NCI-H2196 (cell line): Measurements from ENCODE around the gene ELMOD2.

Experiments used
- DNase-seq: peaks from one replicate; lab custom pipeline; 2025; ENCODE audit not compliant: unreplicated experiment; lab: John Stamatoyannopoulos, UW

Gene ELMOD2

DNA sequence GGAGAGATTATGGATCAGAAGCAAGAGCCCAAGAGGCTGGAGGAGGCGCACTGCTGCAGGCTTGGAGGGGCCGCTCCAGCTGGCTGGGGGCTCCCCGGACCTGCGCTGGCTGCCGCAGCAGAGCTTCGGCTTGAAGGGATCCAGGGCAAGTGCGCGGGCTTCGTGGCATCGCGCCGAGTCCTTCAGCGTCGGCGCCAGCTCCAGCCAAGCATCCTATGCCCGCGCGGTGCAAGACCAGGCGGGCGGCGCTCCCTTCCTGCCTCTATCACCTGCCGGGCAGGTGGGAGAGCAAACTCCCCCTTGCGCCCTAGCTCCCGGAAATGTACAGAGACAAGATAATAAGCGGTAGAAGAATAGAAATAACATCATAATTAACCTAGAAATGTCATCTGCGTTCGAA lies 55.3 kb downstream of the ELMOD2 start:
- no peak for DNase-seq

DNA sequence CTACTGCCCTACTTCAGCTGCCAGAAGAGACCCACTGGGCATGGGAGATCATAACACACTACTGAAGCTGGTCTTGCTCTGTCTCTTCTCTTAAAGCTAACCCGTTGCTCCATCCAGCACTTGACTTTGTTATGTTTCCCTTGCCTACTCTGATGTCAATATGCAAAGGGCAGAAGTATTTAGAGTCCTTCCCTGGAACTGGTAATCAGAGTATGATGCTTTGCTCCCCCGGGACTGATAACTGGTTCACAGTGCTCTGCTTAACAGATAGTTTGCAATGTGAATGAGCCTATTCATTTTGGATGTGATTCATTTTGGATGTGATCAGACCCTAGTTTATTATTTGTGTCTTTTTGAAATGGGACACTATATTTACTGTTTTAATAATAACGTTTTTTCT lies 57.1 kb downstream of the ELMOD2 start:
- DNase-seq: no peak

DNA sequence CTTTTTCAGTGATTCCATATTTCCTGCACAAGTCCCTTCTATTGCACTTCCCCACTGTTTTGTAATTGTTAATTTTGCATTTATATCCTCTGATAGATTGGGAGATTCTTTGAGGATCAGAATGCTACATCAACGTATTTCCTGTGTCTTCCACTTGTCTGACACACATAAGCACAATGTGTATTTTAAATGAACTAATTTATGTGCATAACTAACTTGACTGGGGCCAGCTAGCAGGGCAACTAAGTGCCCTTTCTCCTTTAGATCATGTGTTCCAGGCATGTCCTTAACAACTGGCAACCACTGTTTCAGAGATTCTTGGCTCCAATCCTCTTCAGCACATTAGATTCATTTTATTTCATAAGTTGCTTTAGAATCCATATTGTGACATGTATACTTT lies 60.5 kb downstream of the ELMOD2 start:
- no peak for DNase-seq

DNA sequence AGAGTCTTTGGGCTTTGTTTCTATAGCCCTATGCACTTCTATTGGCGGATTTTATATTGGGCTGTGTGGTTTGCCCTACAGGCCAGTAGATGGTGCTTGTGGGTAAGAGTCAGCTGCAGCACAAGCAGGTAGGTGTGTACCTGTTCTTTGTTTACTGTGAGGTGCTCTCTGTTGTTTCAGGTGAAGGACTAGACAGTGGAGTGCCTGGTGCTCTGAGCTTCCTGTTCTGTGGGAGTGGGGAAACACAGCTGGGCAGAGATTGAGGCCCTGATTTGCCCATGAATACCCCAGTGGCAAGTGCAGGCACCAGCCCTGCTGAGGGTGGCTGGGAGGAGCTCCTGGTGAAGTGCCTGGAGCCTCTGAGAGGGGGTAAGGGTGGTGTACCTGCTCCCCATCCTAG lies 71.1 kb downstream of the ELMOD2 start:
- no peak for DNase-seq

DNA sequence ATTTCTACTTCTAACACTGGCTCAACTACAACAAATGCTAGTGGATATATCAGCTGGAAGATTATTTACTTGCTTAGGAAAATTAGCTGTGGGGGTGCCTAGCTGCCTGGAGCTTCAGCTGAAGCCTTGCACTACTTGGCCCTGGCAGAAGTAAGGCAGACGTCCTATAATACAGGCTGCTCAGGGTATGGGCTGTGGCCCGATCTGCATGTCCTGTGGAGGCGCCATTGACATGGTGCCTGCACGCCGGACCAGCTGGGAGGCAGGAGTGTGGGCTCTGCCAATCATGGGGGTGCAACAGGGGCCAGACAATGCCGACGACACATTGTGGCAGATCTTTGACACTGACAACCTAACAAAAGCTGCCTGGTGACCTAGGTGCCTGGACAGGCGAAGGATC lies 76.4 kb downstream of the ELMOD2 start:
- DNase-seq: no peak

DNA sequence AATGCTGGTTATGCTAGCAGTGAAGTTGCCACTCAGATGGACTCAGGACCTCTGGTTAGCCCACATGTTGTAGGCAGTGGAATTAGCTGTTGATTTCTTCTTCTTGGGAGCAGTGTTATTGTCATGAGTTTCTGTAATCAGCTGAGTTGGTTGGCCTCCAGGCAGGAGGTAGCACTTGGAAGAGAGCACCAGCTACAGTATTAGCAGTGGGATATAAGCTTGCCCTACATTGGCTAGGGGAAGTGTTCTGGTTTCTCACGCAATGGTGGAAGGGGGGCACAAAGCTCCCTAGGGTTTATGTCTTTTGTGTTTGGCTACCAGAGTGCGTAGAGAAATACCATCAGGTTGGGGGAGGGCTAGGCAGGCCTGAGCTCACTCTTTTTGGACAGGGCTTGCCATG lies 78.7 kb downstream of the ELMOD2 start:
- DNase-seq: no peak

DNA sequence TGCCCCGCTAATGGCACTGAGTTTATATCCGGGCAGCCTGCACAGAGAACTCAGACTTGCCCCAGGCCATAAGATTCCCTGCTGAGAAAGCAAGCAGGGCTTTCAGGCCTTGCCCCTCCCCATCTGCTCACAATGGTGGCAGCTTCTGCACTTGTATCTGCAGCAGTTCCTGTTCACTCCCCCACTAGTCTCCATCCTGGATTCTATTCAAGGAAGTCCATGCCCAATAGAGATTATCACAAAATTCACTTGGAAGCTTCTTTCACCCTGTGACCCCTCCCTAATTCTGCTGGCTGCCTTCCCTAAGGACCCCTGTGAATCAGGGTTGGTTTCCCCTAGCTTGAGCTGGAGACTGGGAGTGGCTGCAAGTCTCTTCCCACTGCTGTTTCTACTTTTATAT lies 79.3 kb downstream of the ELMOD2 start:
- no peak for DNase-seq
